PC-3 (cell line): Measurements from ENCODE around the gene ATG16L1. TPM values are rescaled to one million over a fixed set of nuclear protein-coding genes. Genes with fewer than 3 reads are reported as not detected.

ENCODE experiments used
- ATAC-seq: fragments of 200-7000 bp; cut with Tn5 transposase; 2 replicates; pipeline ENCODE4 v1.9.1; 2020; ENCODE audit warnings: mild to moderate bottlenecking, moderate library complexity
- BruUV-seq: library from RNA; stranded (reverse); fragments of 400-500 nt; replicated peaks from 2 replicates; lab custom pipeline; 2021; lab: Mats Ljungman, UMichigan
- CTCF ChIA-PET: fragments of 300-600 bp; sonication (Branson Sonifier 250); formaldehyde crosslinking; loops from one replicate; lab custom pipeline; 2022; ENCODE audit warnings: antibody characterized with exemption; lab: Charles Lee
- POLR2A ChIA-PET: fragments of 300-600 bp; sonication (Branson Sonifier 250); formaldehyde crosslinking; loops from one replicate; lab custom pipeline; 2022; ENCODE audit warnings: antibody characterized with exemption; ENCODE audit not compliant: unreplicated experiment; lab: Charles Lee
- DNase-seq: peaks from one replicate; pipeline ENCODE4 v3.0.0-alpha.2; 2015
- H2AFZ ChIP-seq: fragments of 300-600 bp; sonication (generic); 2 replicates; pipeline ENCODE4 v1.6.0; 2016; ENCODE audit warnings: antibody characterized with exemption, low read length
- H3F3A ChIP-seq: fragments of 300-600 bp; sonication (generic); one replicate; pipeline ENCODE4 v1.6.0; 2017; ENCODE audit warnings: antibody characterized with exemption, low read length, control low read depth, mild to moderate bottlenecking; ENCODE audit not compliant: unreplicated experiment
- H3K27ac ChIP-seq: fragments of 300-600 bp; sonication (generic); 2 replicates; pipeline ENCODE4 v1.5.1; 2016; ENCODE audit warnings: mild to moderate bottlenecking, low read length
- H3K27me3 ChIP-seq: fragments of 300-600 bp; sonication (generic); 2 replicates; pipeline ENCODE4 v1.6.1; 2016; ENCODE audit warnings: low read length, mixed read lengths
- H3K36me3 ChIP-seq: fragments of 300-600 bp; sonication (generic); 2 replicates; pipeline ENCODE4 v1.6.1; 2016; ENCODE audit warnings: low read depth, mixed run types, low read length, mixed read lengths
- H3K4me1 ChIP-seq: fragments of 300-600 bp; sonication (generic); 2 replicates; pipeline ENCODE4 v1.5.1; 2016; ENCODE audit warnings: low read length; ENCODE audit not compliant: insufficient read depth
- H3K4me2 ChIP-seq: fragments of 300-600 bp; sonication (generic); 2 replicates; pipeline ENCODE4 v1.6.0; 2016; ENCODE audit warnings: low read length
- H3K4me3 ChIP-seq: fragments of 300-600 bp; sonication (generic); 2 replicates; pipeline ENCODE4 v1.5.1; 2016; ENCODE audit warnings: mild to moderate bottlenecking, low read length, mixed read lengths
- H3K79me2 ChIP-seq: fragments of 300-600 bp; sonication (generic); 2 replicates; pipeline ENCODE4 v1.6.1; 2017; ENCODE audit warnings: low read length, mixed read lengths
- H3K9ac ChIP-seq: fragments of 300-600 bp; sonication (generic); 2 replicates; pipeline ENCODE4 v1.6.0; 2016; ENCODE audit warnings: mild to moderate bottlenecking, low read length
- H3K9me2 ChIP-seq: fragments of 300-600 bp; sonication (generic); replicated peaks from 2 replicates; pipeline ENCODE4 v1.6.1; 2016; ENCODE audit warnings: mixed run types, low read length, mixed read lengths
- H3K9me3 ChIP-seq: fragments of 300-600 bp; sonication (generic); 2 replicates; pipeline ENCODE4 v1.6.1; 2016; ENCODE audit warnings: low read length, mixed read lengths
- H4K20me1 ChIP-seq: fragments of 300-600 bp; sonication (generic); 2 replicates; pipeline ENCODE4 v1.6.1; 2016; ENCODE audit warnings: low read length, mixed read lengths
- CTCF ChIP-seq: fragments of 300-600 bp; sonication (generic); conservative IDR thresholded peaks from 2 replicates; pipeline ENCODE4 v1.5.1; 2017; ENCODE audit warnings: antibody characterized with exemption, low read depth, mild to moderate bottlenecking, low read length
- EZH2 ChIP-seq: fragments of 300-600 bp; sonication (generic); IDR thresholded peaks from one replicate; pipeline ENCODE4 v1.6.1; 2017; ENCODE audit warnings: antibody characterized with exemption, mild to moderate bottlenecking, low read length; ENCODE audit not compliant: unreplicated experiment
- EZH2phosphoT487 ChIP-seq: fragments of 300-600 bp; sonication (generic); IDR thresholded peaks from 2 replicates; pipeline ENCODE4 v1.6.1; 2018; ENCODE audit warnings: mild to moderate bottlenecking, antibody characterized with exemption, low read length, borderline replicate concordance
- intact Hi-C: fragments of 100-400 bp; cut with micrococcal nuclease; formaldehyde crosslinking; loops from 2 replicates; pipeline ENCODE4 v1.9.0; 2023
- total RNA-seq: library from RNA; depleted of rRNA; stranded (reverse); fragments of >200 nt; gene quantifications from 2 replicates; pipeline ENCODE4 v1.2.3, GENCODE V29; 2014

The ATG16L1 gene
- total RNA-seq, 1 experiment from 2014 or later, result 173 TPM

DNA sequence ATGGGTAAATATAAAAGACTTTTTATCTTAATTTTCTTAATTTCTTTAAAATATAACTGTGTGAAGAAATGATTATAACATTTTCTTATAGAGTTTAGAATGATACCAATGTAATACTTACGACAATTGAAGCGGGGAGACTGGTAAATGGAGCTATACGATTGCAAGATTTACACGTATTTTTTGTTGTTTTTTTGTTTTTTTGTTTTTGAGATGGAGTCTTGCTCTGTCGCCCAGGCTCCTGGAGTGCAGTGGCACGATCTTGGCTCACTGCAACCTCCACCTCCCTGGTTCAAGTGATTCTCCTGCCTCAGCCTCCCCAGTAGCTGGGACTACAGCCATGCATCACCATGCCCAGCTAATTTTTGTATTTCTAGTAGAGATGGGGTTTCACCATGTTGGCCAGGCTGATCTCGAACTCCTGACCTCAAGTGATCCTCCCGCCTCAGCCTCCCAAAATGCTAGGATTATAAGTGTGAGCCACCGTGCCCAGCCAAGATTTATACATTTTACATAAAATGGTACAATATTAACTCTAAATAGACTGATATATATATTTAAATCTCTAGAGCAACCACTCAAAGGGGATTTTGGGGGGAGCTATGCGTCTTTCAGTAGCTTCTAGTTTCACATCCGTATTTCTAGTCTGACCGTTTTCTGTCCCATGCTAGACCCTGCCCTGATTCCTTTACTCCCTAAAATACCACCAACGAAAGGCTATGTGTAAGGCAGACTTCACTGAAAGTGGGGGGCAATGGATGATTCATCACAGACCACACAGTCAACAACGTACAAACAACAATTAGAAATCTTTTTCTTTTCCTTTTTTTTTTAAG lies 28.2 kb upstream of the ATG16L1 start:
- Histone ChIP-seq H4K20me1 (no peaks in the 10 kb centered on the region), H3F3A (no peaks in the 10 kb centered on the region), H3K36me3 (no peaks in the 10 kb centered on the region), H3K4me2 (no peak overlapping the region), H3K79me2 (no peaks in the 10 kb centered on the region), H3K9ac (no peak overlapping the region), H3K9me2 (no peaks in the 10 kb centered on the region), H3K9me3 (no peaks in the 10 kb centered on the region), H2AFZ (no peak overlapping the region), H3K4me3 (no peak overlapping the region), H3K27me3 (no peaks in the 10 kb centered on the region), H3K27ac (no peak overlapping the region), H3K4me1 (no peaks in the 10 kb centered on the region)
- intact Hi-C loops, result no loop called here
- ChIA-PET POLR2A (no interaction called here), CTCF (no interaction called here)
- no peak for ATAC-seq
- DNase-seq, result no peak
- no peak for TF ChIP-seq EZH2
- TF ChIP-seq EZH2phosphoT487, result no peak
- no peak for TF ChIP-seq CTCF
- BruUV-seq, result no TSS peak

GRCh38 chr2:233225230-233226068 lies 26.0 kb upstream of the ATG16L1 start:
- no TSS peak for BruUV-seq
- Histone ChIP-seq H3K9me2 (no peaks in the 10 kb centered on the region), H3K27me3 (no peaks in the 10 kb centered on the region), H2AFZ (no peak overlapping the region), H3K9me3 (no peaks in the 10 kb centered on the region), H3K4me2 (no peak overlapping the region), H3K27ac (no peak overlapping the region), H4K20me1 (no peaks in the 10 kb centered on the region), H3K36me3 (no peaks in the 10 kb centered on the region), H3K4me3 (no peak overlapping the region), H3K4me1 (no peaks in the 10 kb centered on the region), H3K9ac (no peak overlapping the region), H3F3A (no peaks in the 10 kb centered on the region), H3K79me2 (no peaks in the 10 kb centered on the region)
- ATAC-seq, result no peak
- no peak for DNase-seq
- intact Hi-C loops, result no loop called here
- ChIA-PET CTCF (no interaction called here), POLR2A (no interaction called here)
- TF ChIP-seq EZH2 (no peak), CTCF (no peak), EZH2phosphoT487 (no peak)
